ENCODE results near the gene FLOT1.

The FLOT1 gene

GRCh38 chr6:30703011-30703410 is 39.5 kb downstream of the FLOT1 start:
- Histone ChIP-seq H3K27me3 (replicated peaks; ENCODE audit: control insufficient read depth, insufficient read depth, low read length) (no peaks in the 10 kb centered on the region), H3K36me3 (ENCODE audit: control insufficient read depth, insufficient read depth, low read length) (peaks cover 11% of the 10 kb centered on the region), H3K4me3 (replicated peaks; ENCODE audit: low read depth, low read length) (no peak overlapping the region)
- no peak for TF ChIP-seq CTCF (IDR thresholded peaks at IDR 0.05; ENCODE audit: insufficient read depth, low read length, poor library complexity, severe bottlenecking)
- DNase-seq (ENCODE audit: extremely low read depth, insufficient read length) = no peak

- H3K27me3 ChIP-seq (replicated peaks; ENCODE audit: control insufficient read depth, insufficient read depth, low read length) = no peaks in the 10 kb centered on the region
- no peak for TF ChIP-seq CTCF (IDR thresholded peaks at IDR 0.05; ENCODE audit: insufficient read depth, low read length, poor library complexity, severe bottlenecking)
- H3K4me3 ChIP-seq (replicated peaks; ENCODE audit: low read depth, low read length) = no peak overlapping the region
- no peak for DNase-seq (ENCODE audit: extremely low read depth, insufficient read length)
- H3K36me3 ChIP-seq (ENCODE audit: control insufficient read depth, insufficient read depth, low read length) = peaks cover 6% of the 10 kb centered on the region
Observed at GRCh38 chr6:30700340-30700739, 42.1 kb downstream of the FLOT1 start.

GRCh38 chr6:30696432-30696831 is 46.1 kb downstream of the FLOT1 start:
- DNase-seq (ENCODE audit: extremely low read depth, insufficient read length) = no peak
- no peak overlapping the region for H3K4me3 ChIP-seq (replicated peaks; ENCODE audit: low read depth, low read length)
- peaks cover 3% of the 10 kb centered on the region for H3K36me3 ChIP-seq (ENCODE audit: control insufficient read depth, insufficient read depth, low read length)
- TF ChIP-seq CTCF (IDR thresholded peaks at IDR 0.05; ENCODE audit: insufficient read depth, low read length, poor library complexity, severe bottlenecking) = no peak
- H3K27me3 ChIP-seq (replicated peaks; ENCODE audit: control insufficient read depth, insufficient read depth, low read length) = no peaks in the 10 kb centered on the region

- TF ChIP-seq CTCF (IDR thresholded peaks at IDR 0.05; ENCODE audit: insufficient read depth, low read length, poor library complexity, severe bottlenecking) = no peak
- DNase-seq (ENCODE audit: extremely low read depth, insufficient read length) = no peak
- Histone ChIP-seq H3K27me3 (replicated peaks; ENCODE audit: control insufficient read depth, insufficient read depth, low read length) (no peaks in the 10 kb centered on the region), H3K4me3 (replicated peaks; ENCODE audit: low read depth, low read length) (peak overlapping the region; percentile 87), H3K36me3 (ENCODE audit: control insufficient read depth, insufficient read depth, low read length) (no peaks in the 10 kb centered on the region)
Observed at GRCh38 chr6:30691208-30691847, 51.2 kb downstream of the FLOT1 start.

- no peak for TF ChIP-seq CTCF (IDR thresholded peaks at IDR 0.05; ENCODE audit: insufficient read depth, low read length, poor library complexity, severe bottlenecking)
- H3K27me3 ChIP-seq (replicated peaks; ENCODE audit: control insufficient read depth, insufficient read depth, low read length) = no peaks in the 10 kb centered on the region
- peak; percentile 86 for DNase-seq (ENCODE audit: extremely low read depth, insufficient read length)
- H3K36me3 ChIP-seq (ENCODE audit: control insufficient read depth, insufficient read depth, low read length) = no peaks in the 10 kb centered on the region
- peak within 1 kb of the TSS; percentile 87 for H3K4me3 ChIP-seq (replicated peaks; ENCODE audit: low read depth, low read length)
Observed at GRCh38 chr6:30690403-30691207, 51.9 kb downstream of the FLOT1 start, which contains the start of gene NRM. NRM (minus strand) TSS chr6:30690984; CDS start chr6:30690974, 10 bp downstream.

Measured in GM06990 (cell line).